HepG2 (cell line): ENCODE results near the gene DCTN1. TPM values are rescaled to one million over a fixed set of nuclear protein-coding genes. Genes with fewer than 3 reads are reported as not detected.

Source experiments
- ELF3 ChIP-seq: IDR thresholded peaks from 2 replicates; pipeline ENCODE4 v1.6.1; 2016; ENCODE audit warnings: missing genetic modification reagents, missing compliant biosample characterization
- FOXA1 ChIP-seq, 2 experiments: fragments of 450-650 bp in 1 of 2; sonication (generic) in 1 of 2; formaldehyde crosslinking in 1 of 2; IDR thresholded peaks; 2 replicates each; pipeline versions ENCODE4 v1.4.0 to v1.6.1; 2016 to 2020; ENCODE audit warnings: missing genetic modification reagents in 1 of 2
- IKZF4 ChIP-seq: sonication (generic); formaldehyde crosslinking; IDR thresholded peaks from 2 replicates; pipeline ENCODE4 v1.5.1; 2020; ENCODE audit warnings: borderline replicate concordance, mild to moderate bottlenecking, low read depth, missing genetic modification reagents; ENCODE audit errors: not compliant biosample characterization
- MAZ ChIP-seq, 2 experiments: sonication (generic) in 1 of 2; formaldehyde crosslinking in 1 of 2; IDR thresholded peaks; 2 replicates each; pipeline versions ENCODE4 v1.5.0 to v1.6.1; 2012 to 2020; ENCODE audit warnings: low read depth in 2 of 2, mild to moderate bottlenecking in 2 of 2, borderline replicate concordance in 1 of 2, improper control_type of control experiment in 1 of 2, low read length in 1 of 2, missing genetic modification reagents in 1 of 2, moderate library complexity in 1 of 2
- NFE2L2 ChIP-seq: fragments of 150-350 bp; IDR thresholded peaks from 2 replicates; pipeline ENCODE4 v1.6.1; 2014; ENCODE audit warnings: low read length
- NR2F1 ChIP-seq, 2 experiments: fragments of 450-650 bp in 1 of 2; formaldehyde crosslinking in 1 of 2; IDR thresholded peaks; 2 replicates each; pipeline versions ENCODE4 v1.5.0 to v1.6.1; 2016 to 2020; ENCODE audit warnings: mild to moderate bottlenecking in 1 of 2, missing compliant biosample characterization in 1 of 2, missing genetic modification reagents in 1 of 2, moderate library complexity in 1 of 2
- PHF20 ChIP-seq: sonication (generic); formaldehyde crosslinking; IDR thresholded peaks from 2 replicates; pipeline ENCODE4 v1.5.0; 2020; ENCODE audit warnings: mild to moderate bottlenecking, missing genetic modification reagents
- SOX13 ChIP-seq, 3 experiments: fragments of 450-650 bp in 1 of 3; sonication (generic) in 1 of 3; formaldehyde crosslinking in 1 of 3; IDR thresholded peaks in 2 of 3; conservative IDR thresholded peaks in 1 of 3; 2 replicates each; pipeline versions ENCODE4 v1.5.0 to v1.6.1; 2016 to 2020; ENCODE audit warnings: antibody characterized with exemption in 1 of 3, mild to moderate bottlenecking in 1 of 3, missing compliant biosample characterization in 1 of 3, missing genetic modification reagents in 1 of 3, moderate library complexity in 1 of 3
- ZKSCAN1 ChIP-seq: fragments of 150-350 bp; IDR thresholded peaks from 2 replicates; pipeline ENCODE4 v1.6.1; 2014; ENCODE audit warnings: low read length
- polyA plus RNA-seq, 8 experiments: library from polyadenylated mRNA; depleted of rRNA in 3 of 8; stranded (reverse) in 7 of 8; unstranded in 1 of 8; fragments of >200 nt; fragmentation: Illumina TruSeq in 4 of 8; extraction: Trizol in 4 of 8; gene quantifications; 2 replicates each; pipeline versions ENCODE4 v1.2.1 to v1.2.3, GENCODE V29; 2011 to 2016; ENCODE audit warnings: low read depth in 4 of 8, missing spikeins in 1 of 8, mixed read lengths in 1 of 8; ENCODE audit not compliant: insufficient read depth in 1 of 8
- total RNA-seq, 5 experiments: library from RNA; depleted of rRNA; stranded (reverse); fragments of >200 nt; fragmentation: Illumina TruSeq; extraction: Trizol; gene quantifications; 2 replicates each; pipeline ENCODE4 v1.2.3, GENCODE V29; 2016; ENCODE audit warnings: low read depth in 1 of 5
- TF ChIP-seq, protein P1 (sequence below): sonication (generic); formaldehyde crosslinking; IDR thresholded peaks from 2 replicates; pipeline ENCODE4 v1.4.0; 2020; ENCODE audit warnings: mild to moderate bottlenecking, missing genetic modification reagents
- TF ChIP-seq, protein P2 (sequence below): IDR thresholded peaks from 2 replicates; pipeline ENCODE4 v1.6.1; 2016; ENCODE audit warnings: missing biosample characterization, missing genetic modification reagents, low read depth
- TF ChIP-seq, protein P3 (sequence below): sonication (generic); formaldehyde crosslinking; IDR thresholded peaks from 2 replicates; pipeline ENCODE4 v1.4.0; 2020; ENCODE audit warnings: mild to moderate bottlenecking, missing genetic modification reagents
- TF ChIP-seq, protein P4 (sequence below): sonication (generic); formaldehyde crosslinking; IDR thresholded peaks from 2 replicates; pipeline ENCODE4 v1.8.0; 2022; ENCODE audit warnings: missing genetic modification reagents, mild to moderate bottlenecking, borderline replicate concordance
- TF ChIP-seq, protein P5 (sequence below): sonication (generic); formaldehyde crosslinking; IDR thresholded peaks from 2 replicates; pipeline ENCODE4 v1.8.0; 2022; ENCODE audit warnings: missing genetic modification reagents, mild to moderate bottlenecking, moderate library complexity, borderline replicate concordance

Gene DCTN1
- total and polyA plus RNA-seq, 2 of the 13 experiments (the other 11 are each of a cell fraction or from before 2014, with no cell fraction given), result 73.2 to 122 TPM

DNA sequence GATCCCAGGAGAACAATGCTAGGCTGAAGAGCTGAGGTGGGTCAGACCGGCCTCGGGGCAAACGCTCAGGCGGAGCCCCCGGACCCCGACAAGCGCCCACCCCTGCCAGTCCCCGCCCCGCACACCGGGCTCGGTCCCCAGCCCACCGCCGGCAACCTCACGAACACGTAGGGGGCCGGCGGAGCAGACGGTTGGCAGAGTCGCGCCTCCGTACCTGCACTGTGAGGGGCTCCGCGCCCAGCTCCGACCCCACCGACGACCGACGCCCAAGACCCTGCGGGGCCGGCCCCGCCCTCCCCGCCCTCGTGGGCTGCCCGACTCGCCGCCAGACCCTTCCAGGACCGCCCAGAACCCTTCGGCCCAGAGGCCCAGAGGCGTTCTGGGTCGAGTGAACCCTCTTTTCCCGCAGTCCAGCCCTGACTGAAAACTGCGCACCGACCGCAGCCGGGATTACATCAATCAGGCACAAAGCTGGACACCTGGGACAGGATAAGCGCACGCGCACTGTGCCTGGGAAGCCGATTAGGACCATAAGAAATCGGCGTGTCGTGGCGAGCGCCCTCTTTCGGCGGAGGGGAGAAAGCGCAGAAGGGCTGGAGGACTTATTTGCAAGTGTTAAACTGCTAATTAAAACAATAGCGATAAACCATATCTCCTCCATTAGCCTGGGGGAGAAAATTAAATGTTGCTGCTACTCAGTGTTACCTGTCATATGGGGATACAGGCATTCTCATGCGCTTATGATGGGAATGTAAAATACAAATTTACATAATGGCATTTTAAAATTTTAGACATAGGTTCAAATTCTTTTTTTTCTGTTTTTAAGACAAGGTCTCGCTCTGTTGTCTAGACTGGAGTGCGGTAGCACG, 11.7 kb upstream of the DCTN1 start (continued):
- TF ChIP-seq, protein P1, sequence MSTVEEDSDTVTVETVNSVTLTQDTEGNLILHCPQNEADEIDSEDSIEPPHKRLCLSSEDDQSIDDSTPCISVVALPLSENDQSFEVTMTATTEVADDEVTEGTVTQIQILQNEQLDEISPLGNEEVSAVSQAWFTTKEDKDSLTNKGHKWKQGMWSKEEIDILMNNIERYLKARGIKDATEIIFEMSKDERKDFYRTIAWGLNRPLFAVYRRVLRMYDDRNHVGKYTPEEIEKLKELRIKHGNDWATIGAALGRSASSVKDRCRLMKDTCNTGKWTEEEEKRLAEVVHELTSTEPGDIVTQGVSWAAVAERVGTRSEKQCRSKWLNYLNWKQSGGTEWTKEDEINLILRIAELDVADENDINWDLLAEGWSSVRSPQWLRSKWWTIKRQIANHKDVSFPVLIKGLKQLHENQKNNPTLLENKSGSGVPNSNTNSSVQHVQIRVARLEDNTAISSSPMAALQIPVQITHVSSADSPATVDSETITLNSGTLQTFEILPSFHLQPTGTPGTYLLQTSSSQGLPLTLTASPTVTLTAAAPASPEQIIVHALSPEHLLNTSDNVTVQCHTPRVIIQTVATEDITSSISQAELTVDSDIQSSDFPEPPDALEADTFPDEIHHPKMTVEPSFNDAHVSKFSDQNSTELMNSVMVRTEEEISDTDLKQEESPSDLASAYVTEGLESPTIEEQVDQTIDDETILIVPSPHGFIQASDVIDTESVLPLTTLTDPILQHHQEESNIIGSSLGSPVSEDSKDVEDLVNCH (CRISPR knock-in tag), result no peak
- TF ChIP-seq MAZ (IDR thresholded peaks at IDR 0.05; ENCODE audit: borderline replicate concordance, low read depth, low read length) (peak; percentile 80; the same call in 1 of the 2 replicates), MAZ (CRISPR knock-in tag; IDR thresholded peaks at IDR 0.05; ENCODE audit: low read depth) (peak; percentile 55; the same call in 1 of the 2 replicates), SOX13 (IDR thresholded peaks at IDR 0.05) (no peak), SOX13 (CRISPR knock-in tag; conservative IDR thresholded peaks at IDR 0.05 in 1 of 2, IDR thresholded peaks at IDR 0.05 in 1 of 2) (no peak), NR2F1 (CRISPR knock-in tag; IDR thresholded peaks at IDR 0.05) (no peak), FOXA1 (IDR thresholded peaks at IDR 0.05) (no peak), FOXA1 (CRISPR knock-in tag; IDR thresholded peaks at IDR 0.05) (no peak), IKZF4 (CRISPR knock-in tag) (peak; percentile 67), ZKSCAN1 (no peak), NFE2L2 (peak; percentile 14; the same call in 1 of the 2 replicates), ELF3 (CRISPR knock-in tag) (peak; percentile 71; the same call in 1 of the 2 replicates), PHF20 (peak; percentile 66; the same call in 1 of the 2 replicates)
- TF ChIP-seq, protein P2, sequence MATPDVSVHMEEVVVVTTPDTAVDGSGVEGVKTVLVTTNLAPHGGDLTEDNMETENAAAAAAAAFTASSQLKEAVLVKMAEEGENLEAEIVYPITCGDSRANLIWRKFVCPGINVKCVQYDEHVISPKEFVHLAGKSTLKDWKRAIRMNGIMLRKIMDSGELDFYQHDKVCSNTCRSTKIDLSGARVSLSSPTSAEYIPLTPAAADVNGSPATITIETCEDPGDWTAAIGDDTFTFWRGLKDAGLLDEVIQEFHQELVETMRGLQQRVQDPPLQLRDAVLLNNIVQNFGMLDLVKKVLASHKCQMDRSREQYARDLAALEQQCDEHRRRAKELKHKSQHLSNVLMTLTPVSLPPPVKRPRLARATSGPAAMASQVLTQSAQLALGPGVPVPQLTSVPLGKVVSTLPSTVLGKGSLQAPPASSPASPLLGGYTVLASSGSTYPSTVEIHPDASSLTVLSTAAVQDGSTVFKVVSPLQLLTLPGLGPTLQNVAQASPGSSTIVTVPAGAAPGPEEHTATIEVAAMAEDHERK, result no peak
- TF ChIP-seq, protein P3, sequence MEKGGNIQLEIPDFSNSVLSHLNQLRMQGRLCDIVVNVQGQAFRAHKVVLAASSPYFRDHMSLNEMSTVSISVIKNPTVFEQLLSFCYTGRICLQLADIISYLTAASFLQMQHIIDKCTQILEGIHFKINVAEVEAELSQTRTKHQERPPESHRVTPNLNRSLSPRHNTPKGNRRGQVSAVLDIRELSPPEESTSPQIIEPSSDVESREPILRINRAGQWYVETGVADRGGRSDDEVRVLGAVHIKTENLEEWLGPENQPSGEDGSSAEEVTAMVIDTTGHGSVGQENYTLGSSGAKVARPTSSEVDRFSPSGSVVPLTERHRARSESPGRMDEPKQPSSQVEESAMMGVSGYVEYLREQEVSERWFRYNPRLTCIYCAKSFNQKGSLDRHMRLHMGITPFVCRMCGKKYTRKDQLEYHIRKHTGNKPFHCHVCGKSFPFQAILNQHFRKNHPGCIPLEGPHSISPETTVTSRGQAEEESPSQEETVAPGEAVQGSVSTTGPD, result no peak
- TF ChIP-seq, protein P4, sequence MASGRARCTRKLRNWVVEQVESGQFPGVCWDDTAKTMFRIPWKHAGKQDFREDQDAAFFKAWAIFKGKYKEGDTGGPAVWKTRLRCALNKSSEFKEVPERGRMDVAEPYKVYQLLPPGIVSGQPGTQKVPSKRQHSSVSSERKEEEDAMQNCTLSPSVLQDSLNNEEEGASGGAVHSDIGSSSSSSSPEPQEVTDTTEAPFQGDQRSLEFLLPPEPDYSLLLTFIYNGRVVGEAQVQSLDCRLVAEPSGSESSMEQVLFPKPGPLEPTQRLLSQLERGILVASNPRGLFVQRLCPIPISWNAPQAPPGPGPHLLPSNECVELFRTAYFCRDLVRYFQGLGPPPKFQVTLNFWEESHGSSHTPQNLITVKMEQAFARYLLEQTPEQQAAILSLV (CRISPR knock-in tag), result no peak; the same call in 1 of the 2 replicates
- TF ChIP-seq, protein P5, sequence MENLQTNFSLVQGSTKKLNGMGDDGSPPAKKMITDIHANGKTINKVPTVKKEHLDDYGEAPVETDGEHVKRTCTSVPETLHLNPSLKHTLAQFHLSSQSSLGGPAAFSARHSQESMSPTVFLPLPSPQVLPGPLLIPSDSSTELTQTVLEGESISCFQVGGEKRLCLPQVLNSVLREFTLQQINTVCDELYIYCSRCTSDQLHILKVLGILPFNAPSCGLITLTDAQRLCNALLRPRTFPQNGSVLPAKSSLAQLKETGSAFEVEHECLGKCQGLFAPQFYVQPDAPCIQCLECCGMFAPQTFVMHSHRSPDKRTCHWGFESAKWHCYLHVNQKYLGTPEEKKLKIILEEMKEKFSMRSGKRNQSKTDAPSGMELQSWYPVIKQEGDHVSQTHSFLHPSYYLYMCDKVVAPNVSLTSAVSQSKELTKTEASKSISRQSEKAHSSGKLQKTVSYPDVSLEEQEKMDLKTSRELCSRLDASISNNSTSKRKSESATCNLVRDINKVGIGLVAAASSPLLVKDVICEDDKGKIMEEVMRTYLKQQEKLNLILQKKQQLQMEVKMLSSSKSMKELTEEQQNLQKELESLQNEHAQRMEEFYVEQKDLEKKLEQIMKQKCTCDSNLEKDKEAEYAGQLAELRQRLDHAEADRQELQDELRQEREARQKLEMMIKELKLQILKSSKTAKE (CRISPR knock-in tag), result peak; percentile 28; the same call in 1 of the 2 replicates
